GM12801 (cell line): ENCODE results near the gene PDIK1L.

Source experiments
- TF ChIP-seq, protein P1 (sequence below): IDR thresholded peaks from one replicate; pipeline ENCODE4 v1.5.1; 2011; ENCODE audit warnings: control low read depth; ENCODE audit not compliant: insufficient read length; ENCODE audit errors: extremely low read depth

PDIK1L gene

DNA sequence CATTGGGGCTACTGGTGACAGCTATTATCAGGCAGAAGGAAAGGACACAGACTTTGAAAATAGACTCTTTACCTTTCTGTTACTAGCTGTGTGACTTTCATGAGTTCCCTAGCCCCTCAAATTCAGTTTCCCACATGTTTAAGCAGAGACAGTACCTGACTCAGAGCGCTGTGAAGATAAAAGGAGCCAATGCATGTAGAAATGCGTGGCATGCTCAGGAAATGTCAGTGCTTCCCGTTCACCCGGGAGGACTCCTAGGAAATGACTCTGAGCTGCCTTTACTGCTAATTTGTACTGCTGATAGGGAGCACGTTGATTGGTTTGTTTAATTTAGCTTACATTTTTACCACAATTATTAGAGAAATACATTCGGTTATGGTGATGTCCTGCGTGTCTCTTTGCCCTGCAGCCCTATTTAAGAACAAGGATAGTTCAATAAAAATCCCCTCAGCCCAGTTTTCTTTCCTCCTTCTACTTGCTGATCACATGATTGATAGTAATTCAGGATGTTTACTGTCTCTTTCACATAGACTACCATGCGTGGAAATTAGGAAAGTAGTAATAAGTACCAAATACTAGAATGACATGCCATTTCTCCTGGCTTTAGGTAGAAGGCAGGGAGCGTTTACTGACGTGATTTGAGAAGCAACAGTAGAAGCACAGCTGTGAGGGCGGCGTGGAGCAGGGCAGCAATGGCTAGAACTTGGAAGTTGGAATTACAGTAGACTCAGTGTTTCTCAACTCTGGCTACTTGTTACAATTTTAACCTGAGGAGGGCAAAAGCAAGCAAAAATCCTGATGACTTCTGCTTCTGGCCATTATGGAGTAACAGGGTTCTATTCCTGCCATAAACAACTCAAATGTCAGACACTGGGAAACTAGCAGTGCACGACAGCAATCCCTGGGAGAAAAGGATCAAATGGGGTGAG, 15.9 kb downstream of the PDIK1L start:
- TF ChIP-seq, protein P1, sequence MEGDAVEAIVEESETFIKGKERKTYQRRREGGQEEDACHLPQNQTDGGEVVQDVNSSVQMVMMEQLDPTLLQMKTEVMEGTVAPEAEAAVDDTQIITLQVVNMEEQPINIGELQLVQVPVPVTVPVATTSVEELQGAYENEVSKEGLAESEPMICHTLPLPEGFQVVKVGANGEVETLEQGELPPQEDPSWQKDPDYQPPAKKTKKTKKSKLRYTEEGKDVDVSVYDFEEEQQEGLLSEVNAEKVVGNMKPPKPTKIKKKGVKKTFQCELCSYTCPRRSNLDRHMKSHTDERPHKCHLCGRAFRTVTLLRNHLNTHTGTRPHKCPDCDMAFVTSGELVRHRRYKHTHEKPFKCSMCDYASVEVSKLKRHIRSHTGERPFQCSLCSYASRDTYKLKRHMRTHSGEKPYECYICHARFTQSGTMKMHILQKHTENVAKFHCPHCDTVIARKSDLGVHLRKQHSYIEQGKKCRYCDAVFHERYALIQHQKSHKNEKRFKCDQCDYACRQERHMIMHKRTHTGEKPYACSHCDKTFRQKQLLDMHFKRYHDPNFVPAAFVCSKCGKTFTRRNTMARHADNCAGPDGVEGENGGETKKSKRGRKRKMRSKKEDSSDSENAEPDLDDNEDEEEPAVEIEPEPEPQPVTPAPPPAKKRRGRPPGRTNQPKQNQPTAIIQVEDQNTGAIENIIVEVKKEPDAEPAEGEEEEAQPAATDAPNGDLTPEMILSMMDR = no peak

GRCh38 chr1:26129778-26130177, 18.2 kb downstream of the PDIK1L start:
- TF ChIP-seq, protein P1 = no peak

- TF ChIP-seq, protein P1 = no peak
Observed at GRCh38 chr1:26130695-26131094, 19.1 kb downstream of the PDIK1L start.

- TF ChIP-seq, protein P1 = no peak
Observed at GRCh38 chr1:26132128-26132833, 20.7 kb downstream of the PDIK1L start.

GRCh38 chr1:26132834-26133167, 21.2 kb downstream of the PDIK1L start:
- TF ChIP-seq, protein P1 = no peak

DNA sequence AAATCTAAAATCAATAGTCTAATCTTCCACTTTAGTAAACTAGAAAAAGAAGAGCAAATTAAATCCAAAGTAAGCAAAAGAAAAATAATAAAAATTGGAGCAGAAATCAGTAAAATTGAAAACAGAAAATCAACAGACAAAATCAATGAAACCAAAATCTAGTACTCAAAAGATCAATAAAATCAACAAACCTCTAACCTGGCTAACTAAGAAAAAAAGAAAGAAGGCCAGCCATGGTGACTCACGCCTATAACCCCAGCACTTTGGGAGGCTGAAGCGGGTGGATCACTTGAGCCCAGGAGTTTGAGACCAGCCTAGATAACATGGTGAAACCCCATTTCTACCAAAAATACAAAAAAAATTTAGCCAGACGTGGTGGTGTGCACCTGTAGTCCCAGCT, 22.8 kb downstream of the PDIK1L start:
- TF ChIP-seq, protein P1 = no peak

GRCh38 chr1:26138974-26139558, 27.4 kb downstream of the PDIK1L start:
- TF ChIP-seq, protein P1 = no peak
